ENCODE data around the gene ARF3. TPM values are rescaled to one million over a fixed set of nuclear protein-coding genes. Genes with fewer than 3 reads are reported as not detected.

ARF3 gene
- total and polyA plus RNA-seq, 8 donors, result 29.5 to 96.0 (median 52.4) TPM

GRCh38 chr12:48946205-48946604 lies 11.1 kb downstream of the ARF3 start:
- ATAC-seq, result no peak
- Histone ChIP-seq H3K4me1 (no peaks in the 10 kb centered on the region), H3K27me3 (no peaks in the 10 kb centered on the region), H3K36me3 (no peaks in the 10 kb centered on the region), H3K27ac (no peak overlapping the region), H3K9me3 (no peaks in the 10 kb centered on the region), H3K4me3 (no peak overlapping the region)
- intact Hi-C loops (cut with DNase I), result no loop called here
- no peak for FAIRE-seq
- DNase-seq, result no peak
- no peak for TF ChIP-seq CTCF (IDR thresholded peaks at IDR 0.05)

DNA sequence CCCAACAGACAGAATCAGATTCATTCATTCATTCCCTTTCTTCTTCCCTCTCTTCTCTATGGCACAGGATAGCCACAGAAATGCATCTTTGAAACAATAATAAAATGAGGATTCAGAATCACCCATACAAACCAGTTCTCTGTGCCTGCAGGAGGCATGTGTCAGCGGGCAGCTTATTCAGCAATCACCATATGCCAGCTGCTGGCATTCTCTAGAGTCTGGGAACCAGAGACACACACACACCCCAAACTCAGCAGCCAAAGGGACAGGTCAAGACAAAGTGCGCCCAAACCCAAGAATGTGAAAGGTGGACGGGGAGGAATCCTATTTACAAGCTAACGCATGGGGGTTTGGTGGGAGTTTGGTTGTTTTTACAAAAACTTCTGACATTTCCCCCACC lies 14.1 kb downstream of the ARF3 start:
- 88 to 89% methylated on average over 4 of the region's 4 CpGs for WGBS, 2 donors
- FAIRE-seq (no peak), DNase-seq (peak in 1 of 6 donors; percentile 25), ATAC-seq (no peak)
- Histone ChIP-seq H3K9me3 (no peaks in the 10 kb centered on the region), H3K4me3 (no peak overlapping the region), H3K36me3 (peaks cover 0 to 11% (median 7%) of the 10 kb centered on the region in 3 donors), H3K27me3 (no peaks in the 10 kb centered on the region), H3K27ac (no peak overlapping the region), H3K4me1 (no peaks in the 10 kb centered on the region)
- TF ChIP-seq CTCF (IDR thresholded peaks at IDR 0.05), result no peak
- intact Hi-C loops (cut with DNase I), result no loop called here

- intact Hi-C loops (cut with DNase I), result no loop called here
- ATAC-seq, result peak in 1 of 4 donors; percentile 13
- Histone ChIP-seq H3K27me3 (no peaks in the 10 kb centered on the region), H3K36me3 (peaks cover 0 to 11% (median 7%) of the 10 kb centered on the region in 3 donors), H3K4me1 (no peaks in the 10 kb centered on the region), H3K4me3 (no peak overlapping the region), H3K9me3 (no peaks in the 10 kb centered on the region), H3K27ac (no peak overlapping the region)
- 73 to 84% methylated on average over 3 of the region's 3 CpGs for WGBS, 2 donors
- no peak for FAIRE-seq
- no peak for TF ChIP-seq CTCF (IDR thresholded peaks at IDR 0.05)
- peak in 1 of 6 donors; percentile 11 for DNase-seq
Measured at GRCh38 chr12:48940181-48940580, 17.1 kb downstream of the ARF3 start.

DNA sequence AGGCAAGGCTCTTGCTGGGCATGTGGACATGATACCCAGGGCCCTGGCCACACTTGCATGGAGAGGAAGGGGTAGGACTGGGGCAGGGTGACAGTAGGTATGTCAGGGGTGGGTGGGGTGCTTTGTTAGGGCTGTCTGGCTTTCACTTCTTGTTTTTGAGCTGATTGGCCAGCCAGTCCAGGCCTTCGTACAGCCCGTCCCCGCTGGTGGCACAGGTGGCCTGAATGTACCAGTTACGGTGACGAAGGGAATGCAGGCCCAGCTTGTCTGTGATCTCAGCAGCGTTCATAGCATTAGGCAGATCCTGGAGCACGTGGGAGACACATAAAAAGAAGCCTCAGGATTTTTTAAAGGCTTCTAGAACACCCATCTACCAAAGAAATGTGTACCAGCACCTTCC lies 18.5 kb downstream of the ARF3 start:
- Histone ChIP-seq H3K4me3 (no peak overlapping the region), H3K9me3 (no peaks in the 10 kb centered on the region), H3K36me3 (peaks cover 0 to 11% (median 7%) of the 10 kb centered on the region in 3 donors), H3K27ac (no peak overlapping the region), H3K27me3 (no peaks in the 10 kb centered on the region), H3K4me1 (no peaks in the 10 kb centered on the region)
- no peak for DNase-seq
- intact Hi-C loops (cut with DNase I), result loop anchor here in 2 of 3 donors (5.0 kb wide), 2 partner anchors 82 to 87 kb away; partner anchors contain the start of gene DDX23 (in 1 of the 2)
- no peak for FAIRE-seq
- WGBS, 2 donors, result 84 to 89% methylated on average over 7 of the region's 7 CpGs
- ATAC-seq, result no peak
- no peak for TF ChIP-seq CTCF (IDR thresholded peaks at IDR 0.05)

DNA sequence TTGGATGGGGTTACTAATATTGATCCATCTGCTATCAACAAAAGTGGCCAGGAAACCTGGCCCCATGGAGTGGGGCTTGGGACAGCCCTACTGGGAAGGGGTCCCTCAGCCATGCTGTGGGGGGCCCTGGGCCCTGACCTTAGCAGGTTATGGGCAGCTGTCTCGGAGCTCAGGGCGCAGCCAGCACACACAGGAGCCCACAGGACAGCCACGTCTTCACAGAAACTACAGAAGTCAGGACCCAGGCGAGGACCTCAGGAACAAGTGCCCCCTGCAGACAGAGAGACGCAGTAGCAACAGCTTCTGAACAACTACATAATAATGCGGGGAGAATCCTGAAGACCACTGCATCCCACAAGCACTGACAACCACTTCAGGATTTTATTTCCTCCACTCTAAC lies 20.1 kb downstream of the ARF3 start:
- DNase-seq (peak in 1 of 6 donors; percentile 46), FAIRE-seq (no peak), ATAC-seq (peak in 1 of 4 donors; percentile 6)
- Histone ChIP-seq H3K4me1 (no peaks in the 10 kb centered on the region), H3K36me3 (peaks cover 0 to 11% (median 7%) of the 10 kb centered on the region in 3 donors), H3K9me3 (no peaks in the 10 kb centered on the region), H3K4me3 (no peak overlapping the region), H3K27me3 (no peaks in the 10 kb centered on the region), H3K27ac (no peak overlapping the region)
- TF ChIP-seq CTCF (IDR thresholded peaks at IDR 0.05), result no peak
- 86 to 88% methylated on average over 6 of the region's 6 CpGs for WGBS, 2 donors
- intact Hi-C loops (cut with DNase I), result loop anchor here in 2 of 3 donors (5.0 kb wide), 2 partner anchors 80 to 85 kb away; partner anchors contain the start of gene DDX23 (in 1 of the 2)
